NCI-H1092 treated with DMSO at 0.1 percent for 48 hours (cell line): ENCODE data around the gene SEMA6B.

Experiments used
- DNase-seq: peaks from one replicate; lab custom pipeline; 2025; lab: John Stamatoyannopoulos, UW

SEMA6B gene

DNA sequence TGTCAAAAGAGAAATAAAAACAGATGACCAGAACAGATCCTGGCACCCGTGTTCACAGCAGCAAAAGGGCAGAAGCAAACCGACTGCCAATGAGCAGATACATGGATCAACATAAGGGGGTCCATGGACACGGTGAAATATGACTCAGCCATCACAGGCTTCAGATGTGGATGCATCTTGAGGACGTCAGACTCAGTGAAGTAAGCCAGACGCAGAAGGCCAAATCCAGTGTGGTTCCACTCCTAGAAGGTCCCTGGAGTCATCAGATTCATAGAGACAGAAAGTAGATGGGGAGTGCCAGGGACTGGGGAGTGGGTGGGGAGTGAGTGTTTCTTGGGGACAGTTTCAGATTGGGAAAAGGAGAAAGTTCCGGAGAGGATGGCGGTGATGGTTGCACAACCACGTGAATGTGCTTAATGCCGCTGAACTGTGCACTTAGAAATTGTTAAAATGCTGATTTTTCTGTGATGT, 28.8 kb upstream of the SEMA6B start:
- DNase-seq = no peak

DNA sequence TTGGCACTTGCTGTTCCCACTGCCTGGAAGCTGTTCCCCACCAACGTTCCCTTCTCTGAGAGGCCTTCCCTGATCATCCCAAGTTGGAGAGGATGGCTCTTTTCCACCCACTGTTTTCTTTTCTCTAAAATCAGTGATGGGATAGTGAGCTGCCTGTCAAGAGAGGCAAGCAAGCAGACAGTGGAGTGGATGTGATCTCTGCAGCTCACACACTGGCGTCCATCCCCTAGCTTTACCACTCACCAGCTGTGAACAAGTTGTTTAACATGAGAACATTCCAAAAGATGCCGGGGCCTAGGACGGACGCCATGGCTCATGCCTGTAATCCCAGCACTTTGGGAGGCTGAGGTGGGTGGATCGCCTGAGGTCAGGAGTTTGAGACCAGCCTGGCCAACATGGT, 28.0 kb upstream of the SEMA6B start:
- DNase-seq = no peak

DNA sequence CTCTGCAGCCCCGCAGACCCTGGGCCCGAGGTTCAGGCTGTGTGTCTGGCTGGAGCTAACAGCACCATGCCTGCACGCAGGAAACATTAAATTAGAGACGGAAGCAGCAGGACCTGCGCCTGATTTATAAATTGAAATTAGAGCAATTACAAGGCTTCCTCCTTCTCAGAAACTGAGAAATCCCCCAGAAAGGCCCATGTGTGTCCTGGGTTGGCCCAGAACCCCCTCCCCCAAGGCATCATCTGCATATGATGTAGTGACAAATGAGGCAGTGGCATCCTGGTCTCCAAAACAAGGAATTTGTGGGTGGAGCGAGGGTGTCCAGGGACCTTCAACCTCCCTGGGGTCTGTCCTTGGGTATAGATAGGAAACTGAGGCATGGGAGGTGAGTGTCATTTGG, 27.2 kb upstream of the SEMA6B start:
- DNase-seq = no peak

DNA sequence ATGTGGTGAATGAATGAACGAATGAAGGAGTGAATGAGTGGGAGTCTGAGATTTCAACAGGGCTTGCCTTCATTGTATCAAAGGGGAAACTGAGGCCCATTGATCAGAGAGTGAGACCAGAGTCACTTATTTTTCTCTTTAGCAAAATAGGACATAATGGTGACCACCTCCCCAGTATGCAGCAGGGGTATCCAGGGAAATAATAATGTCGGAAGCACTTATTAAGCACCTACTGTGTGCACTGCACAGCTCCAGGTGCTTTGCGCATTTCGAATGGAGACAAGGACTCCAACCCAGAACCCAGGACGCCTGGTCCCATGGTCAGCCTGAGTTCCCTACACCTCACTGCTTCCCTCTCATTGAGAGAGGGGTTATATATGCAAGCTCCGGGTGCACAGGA, 26.8 kb upstream of the SEMA6B start:
- DNase-seq = no peak

DNA sequence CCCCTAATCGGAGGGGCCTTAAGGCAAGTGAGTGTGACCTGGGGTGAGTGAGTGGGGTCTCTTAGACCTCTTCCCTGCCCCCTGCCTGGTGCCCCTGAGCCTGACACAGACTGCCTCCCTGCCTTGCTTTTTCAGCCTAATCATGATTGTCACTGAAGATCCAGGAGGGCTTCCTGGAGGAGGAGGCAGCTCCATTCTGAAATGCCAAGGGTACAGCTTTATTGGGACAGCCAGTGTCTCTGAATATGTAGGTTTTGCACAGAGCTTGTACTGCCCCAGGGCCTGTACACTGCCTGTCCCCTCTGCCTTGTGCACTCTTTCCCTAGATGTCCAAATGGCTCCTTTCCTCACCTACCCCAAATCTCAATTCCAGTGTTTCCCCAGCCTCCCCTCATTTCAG, 26.1 kb upstream of the SEMA6B start:
- DNase-seq = no peak

DNA sequence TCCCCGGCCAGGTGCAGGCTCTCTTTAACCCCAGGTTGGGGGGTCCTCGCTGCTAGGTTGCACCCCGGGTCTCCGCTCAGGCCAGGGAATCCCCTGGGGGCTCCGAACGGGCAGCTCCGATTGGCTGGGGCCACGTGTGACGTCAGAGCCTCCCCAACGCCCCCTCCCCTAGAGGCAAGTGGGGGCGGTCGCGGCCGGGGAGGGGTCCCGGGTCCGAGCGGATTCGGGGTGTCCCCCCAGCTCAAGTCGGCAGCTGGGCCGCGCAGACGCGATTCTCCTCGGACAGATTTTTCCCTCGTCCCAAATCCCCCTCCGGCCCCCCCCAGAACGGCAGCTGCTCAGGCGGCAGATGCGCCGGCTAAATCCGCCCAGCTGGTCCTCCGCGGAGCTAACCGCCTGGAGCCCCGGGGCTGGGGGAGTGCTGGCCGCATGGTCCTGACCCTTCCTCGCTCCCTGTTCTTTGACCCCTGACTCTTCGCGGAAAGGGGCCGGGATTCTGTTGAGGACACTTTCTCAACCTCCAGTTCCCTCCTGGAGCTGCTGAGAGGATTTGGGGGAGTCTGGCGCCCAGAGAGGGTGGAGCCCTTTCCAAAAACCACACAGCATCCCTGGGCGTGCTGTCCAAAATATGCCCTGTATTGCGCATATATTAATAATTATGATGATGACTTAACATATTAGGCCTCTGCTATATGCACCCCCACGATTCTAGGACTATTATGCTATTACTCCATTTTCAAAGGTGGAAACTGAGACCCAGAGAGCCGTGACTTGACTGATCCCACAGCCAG, 25.4 kb upstream of the SEMA6B start:
- DNase-seq = no peak

DNA sequence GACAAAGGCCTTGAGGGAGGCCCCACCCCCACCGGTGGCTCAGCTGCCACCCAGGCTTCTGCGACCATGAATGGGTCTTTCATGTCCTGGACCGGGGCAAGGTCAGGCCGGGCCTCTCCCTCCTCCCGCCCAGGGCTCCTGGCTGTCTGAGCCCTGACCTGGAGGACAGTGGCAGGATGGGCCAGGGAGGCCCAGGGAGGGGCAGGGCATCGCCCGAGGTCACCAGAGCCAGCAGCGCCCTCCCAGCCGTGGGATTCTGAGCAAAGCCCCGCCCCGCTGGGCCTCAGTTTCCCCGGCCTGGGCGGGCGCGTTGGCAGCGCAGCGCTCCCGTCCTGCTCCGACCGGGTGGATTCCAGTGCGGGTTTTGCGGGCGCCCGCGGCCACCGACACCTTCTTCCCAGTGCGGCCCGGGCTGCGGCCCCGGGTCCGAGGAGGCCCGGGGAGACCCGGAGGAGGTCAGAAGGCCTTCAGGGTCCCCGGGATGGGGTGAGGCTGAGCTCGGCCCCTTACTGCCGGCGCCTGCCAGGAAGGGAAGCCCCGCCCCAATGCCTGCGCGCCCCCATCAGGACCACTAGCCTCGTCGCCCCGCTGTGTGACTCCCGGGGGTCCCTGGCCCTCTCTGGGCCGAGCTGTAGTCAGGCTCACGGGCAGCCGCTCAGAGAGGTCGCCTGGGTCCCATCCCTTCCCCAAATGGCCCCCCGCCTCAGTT, 24.6 kb upstream of the SEMA6B start:
- no peak for DNase-seq

DNA sequence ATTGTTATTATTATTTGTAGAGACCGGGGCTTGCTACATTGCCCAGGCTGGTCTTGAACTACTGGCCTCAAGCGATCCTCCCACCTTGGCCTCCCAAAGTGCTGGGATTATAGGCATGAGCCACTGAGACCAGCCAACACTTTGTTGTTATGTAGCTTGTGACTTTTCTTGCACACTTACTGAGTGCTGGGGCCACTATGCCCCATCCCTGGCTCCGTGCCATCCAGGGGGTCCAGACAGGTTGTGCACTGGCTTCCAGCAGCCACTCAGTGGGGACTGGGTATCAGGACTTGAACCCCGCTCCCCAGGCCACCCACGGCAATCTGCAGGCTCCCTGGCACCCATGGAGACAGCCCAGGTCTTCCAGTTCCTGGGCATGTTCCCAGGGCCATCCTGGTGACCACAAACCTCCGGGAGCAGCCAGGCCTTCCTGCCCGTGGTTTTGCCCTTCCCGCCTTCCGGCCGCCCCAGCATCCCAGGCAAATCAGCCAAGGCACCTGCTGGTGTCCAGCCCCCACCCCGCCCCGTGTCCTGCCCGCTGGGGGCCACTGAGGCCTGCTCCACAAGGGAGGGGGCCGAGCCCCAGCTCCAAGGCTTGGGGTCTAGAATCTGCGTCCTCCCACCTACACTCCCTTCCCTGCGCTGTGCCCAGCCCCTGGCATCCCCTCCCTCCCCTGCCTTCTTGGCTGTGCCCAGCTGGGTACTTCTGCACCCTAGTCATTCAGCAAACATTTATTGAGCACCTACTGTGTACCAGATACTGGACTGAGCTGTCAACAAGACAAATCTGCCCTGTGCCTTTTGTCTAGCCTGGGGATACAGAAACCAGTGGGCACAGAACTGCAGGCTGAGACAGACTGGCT, 23.7 kb upstream of the SEMA6B start:
- no peak for DNase-seq

DNA sequence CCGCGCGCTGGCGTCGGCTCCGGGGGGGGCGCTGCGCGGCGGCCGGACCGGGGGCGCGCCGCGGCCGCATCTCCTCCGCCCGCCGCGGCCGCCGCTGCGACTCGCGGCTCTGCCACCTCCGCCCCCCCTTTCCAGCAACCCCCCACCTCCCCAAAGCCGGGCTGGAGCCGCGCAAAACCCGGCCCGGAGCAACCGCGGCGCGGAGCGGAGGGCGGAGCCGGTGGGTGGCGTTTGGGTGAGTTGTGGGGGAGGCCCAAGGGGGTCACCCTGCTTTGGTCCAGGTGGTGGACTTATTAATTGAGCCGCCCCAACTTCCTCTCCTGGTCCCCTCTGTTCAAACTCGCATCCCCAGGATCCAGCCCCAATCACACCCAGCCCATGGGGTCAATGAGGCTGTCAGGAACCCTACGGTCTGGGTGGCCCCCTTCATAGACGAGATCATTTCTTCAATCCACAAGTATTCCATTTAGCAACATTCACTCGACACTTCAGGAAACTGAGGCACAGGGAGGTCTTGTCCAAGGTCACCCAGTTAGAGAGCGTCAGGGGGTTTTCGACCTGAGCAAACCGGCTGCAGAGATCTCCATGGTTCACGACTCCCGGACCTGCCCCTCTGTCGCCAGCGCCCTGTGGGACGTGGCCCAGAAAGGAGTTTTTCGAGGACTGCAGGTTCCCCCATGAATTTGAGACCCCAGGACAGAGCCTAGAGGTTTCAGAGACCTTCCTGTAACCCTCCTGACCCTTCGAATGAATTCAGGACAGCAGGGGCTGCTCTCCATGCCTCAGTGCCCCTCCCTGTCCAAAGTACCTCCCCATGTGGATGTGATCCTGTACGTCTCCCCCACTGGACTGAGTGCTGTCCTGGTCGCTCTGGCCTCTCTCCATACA, 22.4 kb upstream of the SEMA6B start:
- no peak for DNase-seq

DNA sequence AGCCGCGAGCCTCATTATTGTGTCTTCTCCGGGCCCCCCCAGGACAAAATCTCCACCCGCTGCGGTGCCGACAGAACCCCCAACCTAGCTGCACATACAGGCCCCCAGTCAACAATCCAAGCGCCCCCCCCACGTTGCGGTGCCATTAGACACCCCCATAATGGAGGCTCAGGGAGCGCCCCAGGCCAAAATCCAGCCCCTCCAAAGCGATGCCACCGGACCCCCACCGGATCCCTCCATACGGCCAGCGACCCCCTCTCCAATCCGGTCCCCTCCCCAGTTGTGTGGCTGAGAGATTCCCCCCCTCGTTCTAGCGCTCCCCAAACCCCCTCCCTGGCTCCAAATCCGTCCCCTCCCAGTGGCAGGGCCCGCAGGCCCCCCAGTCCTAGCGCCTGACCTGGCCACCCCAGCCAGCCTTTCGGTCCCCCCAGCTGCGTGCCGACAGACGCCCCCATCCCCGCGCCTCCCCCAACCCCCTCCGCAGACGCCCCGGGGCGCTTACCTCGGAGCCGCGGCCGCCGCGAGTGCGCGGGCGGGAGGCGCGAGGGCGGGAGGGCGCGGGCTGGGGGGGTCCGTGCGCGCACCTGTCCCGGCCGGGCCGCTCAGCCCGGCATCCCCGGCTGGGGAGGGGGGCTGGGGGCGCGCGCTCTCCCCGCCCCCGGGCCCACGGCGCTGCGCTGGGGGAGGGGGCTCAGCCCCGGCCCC, 21.6 kb upstream of the SEMA6B start:
- DNase-seq = no peak

DNA sequence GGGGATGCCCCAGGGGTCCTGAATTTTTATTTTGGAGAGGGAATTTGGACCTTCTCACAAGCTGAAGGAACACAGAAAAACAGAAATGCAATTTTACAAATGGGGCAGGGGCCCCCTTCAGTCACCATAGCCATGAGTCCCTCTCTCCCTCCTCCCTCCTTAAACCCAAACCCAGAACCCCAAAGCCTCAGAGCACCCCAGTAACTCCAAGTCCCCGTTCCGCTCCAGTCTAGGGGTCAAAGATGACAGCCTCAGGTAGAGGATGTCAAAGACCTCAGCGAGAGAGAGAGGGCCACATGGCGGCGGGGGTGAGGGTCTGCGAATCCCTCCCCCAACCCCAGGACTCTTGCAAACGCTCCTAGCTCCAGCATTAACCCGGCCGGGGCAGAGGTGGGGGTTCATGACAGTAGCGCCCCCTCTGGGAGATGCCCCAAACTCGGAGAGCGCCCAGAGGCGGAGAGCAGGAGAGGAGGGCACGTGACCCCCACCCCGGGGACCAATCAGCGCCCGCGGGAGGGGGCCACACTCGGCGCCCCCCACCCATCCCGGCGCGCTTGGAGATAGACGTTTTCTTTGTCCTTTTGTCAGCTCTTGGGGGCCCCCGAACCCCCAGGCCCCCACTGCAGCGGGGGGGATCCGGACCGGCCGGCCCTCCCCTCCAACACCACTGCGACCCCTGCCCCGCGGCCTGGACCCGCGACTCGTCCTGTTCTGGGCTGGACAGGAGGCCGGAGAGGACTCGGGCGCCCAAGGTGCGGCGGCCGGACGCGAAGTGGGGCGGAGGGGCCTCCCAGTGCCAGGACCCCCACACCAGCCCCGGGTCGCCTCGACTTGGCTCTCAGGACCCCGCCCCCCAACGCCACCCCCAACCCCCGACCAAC, 20.8 kb upstream of the SEMA6B start:
- no peak for DNase-seq

DNA sequence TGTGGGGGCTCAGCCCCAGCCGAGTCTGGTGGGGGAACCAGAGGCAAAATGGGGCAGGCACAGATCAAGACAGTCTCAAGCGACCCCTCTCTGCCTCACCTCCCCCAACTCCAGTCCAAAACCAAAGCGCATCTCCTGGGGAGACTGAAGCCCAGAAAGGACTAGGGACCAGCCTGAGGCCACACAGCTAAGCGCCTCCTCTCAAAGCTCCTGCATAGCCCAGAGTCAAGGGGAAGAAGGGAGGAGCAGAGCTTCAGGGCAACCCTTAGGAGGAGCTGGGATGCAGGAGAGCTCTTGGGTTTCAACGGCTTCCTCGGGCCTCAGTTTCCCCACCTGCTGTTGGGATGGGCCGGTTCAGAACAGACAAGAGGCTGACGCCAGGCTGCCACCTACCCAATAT, 19.9 kb upstream of the SEMA6B start:
- no peak for DNase-seq

DNA sequence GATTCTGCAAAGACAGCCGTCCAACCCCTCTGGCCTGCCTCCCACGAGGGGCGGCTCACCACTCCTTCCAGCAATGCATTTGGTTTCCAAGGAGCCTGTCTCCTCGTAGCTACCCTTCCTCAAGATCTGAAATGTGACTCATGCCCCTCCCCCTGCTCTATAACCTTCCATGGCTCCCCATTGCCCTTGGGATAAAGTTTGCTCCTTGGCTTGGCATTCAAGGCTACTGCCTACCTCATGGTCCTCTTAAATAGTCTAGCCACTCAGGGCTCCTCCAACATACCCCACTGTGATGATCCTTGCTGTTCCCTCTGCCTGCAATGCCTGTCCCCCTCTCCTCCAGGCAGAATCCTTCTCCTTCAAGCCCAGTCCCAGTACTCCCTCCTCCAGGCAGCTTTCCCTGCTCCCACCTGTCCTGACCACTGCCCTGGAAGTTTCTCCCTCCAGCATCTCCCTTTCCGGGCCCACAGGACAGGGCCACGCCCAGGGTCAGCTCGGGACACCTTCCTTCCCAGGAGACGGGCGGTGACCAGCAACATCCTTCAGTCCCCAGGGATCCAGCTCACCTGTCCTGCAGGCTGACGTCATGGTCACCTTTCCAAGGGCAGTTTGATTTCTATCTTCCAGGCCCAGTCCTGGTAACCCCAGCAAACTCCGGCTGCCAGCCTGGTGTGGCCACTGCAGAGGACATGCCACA, 19.2 kb upstream of the SEMA6B start:
- no peak for DNase-seq

DNA sequence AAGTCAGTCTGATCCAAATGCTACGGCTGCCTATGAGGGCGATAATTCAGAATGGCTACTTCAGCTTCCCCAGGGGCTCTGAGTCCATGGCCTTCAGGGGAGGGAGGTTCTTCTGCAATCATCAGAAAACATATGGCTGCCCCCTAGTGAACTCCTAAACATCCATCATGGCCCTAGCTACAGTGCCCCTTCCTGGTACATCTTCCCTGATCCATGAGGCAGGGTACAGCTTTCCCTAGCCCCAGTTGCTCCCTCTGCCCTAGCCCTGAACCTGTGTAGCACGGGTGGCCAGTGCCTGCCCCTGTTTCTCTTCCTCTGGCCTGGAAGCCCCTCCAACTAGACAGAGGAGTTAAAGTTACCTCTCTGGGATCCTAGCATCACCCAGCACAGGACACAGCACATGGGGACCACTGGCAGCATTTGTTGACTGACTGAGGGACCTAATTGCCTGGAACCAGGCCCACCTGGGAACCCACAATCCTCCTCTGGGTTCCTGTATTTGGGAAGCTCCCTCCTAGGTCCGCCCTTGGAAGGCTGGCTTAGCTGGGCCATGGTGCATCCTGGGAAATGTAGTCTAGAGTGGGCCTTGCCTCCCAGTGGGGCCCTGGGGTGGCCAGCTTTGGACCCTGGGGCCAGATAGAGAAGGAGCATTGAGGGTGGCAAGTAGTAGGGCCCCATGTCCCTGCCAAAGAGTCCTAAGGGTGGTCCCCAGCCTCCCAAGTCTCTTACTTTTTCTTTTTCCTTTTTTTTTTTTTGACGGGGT, 17.7 kb upstream of the SEMA6B start:
- no peak for DNase-seq

DNA sequence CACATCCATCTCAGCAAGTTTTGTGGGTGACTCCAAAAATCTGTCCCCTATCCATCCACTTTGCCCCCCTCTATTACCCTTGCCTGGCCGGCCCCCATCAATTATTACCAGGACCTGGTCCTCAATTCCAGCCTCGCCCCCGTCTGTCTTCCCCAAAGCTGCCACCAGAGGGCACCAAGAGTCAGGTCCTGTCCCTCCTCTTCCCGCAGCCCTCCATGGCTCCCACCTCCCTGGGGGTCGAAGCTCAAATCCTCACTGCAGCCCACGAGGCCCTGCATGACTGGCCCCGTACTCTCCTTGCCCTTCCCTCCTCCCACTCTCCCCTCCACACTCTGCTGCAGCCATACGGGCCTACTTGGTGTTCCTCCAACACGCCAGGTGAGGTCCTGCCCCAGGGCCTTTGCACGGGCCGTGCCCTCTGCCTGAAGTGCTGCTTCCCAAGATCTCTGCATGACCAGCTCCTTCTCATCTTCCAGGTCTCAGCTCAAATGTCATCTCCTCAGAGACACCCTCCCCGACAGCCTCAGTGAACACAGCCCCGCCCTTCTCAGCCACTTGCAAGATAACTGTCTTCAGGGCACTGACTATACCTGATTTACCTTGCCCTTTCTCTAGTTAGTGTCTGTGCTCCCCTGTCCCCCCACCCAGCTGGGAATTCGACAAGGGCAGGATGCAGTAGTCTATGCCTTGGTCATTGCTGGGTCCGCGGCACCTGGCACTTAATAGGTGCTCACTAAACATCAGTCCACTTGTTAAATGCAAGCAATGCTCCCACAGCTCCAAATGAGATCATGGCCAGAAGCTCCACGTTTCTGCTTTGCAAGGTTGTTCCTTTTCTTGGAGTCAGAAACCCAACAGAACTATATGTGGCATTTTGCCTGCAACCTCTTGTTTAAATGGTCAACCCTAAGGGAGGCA, 16.8 kb upstream of the SEMA6B start:
- DNase-seq = no peak

DNA sequence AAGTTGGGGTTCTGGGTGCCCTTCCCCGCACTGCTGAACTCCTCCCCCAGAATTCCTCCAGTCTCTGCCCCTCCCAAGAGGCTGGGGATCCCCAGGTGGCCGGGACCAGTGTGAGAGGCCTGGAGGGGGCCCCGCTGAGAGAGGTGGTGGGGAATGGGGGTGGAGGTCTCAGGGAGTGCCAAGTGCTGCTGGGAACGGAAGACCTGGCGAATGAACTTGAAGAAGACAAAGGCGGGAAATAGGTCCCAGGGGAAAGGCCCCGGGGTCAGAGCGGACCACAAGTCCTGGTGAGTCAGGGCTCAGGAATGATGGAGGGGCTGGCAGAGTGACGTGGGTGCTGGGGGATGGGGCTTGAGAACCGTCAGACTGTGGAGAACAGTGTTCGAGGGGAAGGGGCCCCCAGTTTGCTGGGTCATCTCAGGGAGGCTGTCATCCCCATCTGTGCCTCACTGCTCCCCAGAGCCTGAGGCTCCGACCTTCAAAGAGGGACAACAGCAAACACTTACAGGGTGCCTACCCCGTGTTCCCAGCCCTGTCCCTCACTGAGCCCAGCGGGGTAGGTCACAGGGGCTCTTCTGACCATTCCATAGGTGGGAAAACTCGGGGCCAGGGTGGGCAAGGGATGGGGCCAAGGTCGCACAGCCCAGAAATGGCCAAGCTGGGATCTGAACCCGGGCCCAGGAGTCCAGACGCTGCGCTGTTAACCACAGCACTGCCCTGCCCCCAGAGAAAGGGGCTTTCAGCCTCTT, 16.0 kb upstream of the SEMA6B start:
- DNase-seq = no peak

DNA sequence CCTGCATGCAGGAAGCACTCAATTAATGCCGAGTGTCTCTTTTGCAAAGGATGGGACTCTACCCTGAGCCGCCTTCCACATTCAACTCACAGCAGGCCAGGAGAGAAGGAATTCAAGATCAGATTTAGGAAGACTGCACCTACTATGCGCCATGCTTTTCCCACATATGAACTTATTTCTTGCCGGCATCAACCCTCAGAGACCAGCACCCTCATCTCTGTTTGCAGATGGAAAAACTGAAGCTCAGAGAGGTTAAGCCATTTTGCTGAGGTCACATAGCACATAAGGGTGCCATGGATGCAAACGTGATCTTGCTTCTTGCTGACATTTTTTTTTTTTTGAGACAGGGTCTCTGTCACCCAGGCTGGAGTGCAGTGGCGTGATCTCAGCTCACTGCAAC, 14.2 kb upstream of the SEMA6B start:
- no peak for DNase-seq
